Renal cortex interstitium (tissue), 11 donors: Measurements from ENCODE around the gene CSF3R. TPM values are rescaled to one million over a fixed set of nuclear protein-coding genes. Genes with fewer than 3 reads are reported as not detected.
"Not testable (repeated sequence)": the region's sequence is repeated elsewhere in the genome, so short reads cannot be mapped to it uniquely, and the experiment has no call there.

ENCODE experiments used
- DNase-seq, 11 donors: peaks; one replicate each; pipeline ENCODE4 v3.0.0-alpha.2; 2013; ENCODE audit warnings: low read depth in 9 of 11, low spot score in 4 of 11; ENCODE audit errors: extremely low read depth in 1 of 11
- polyA plus RNA-seq, 3 donors: library from polyadenylated mRNA; unstranded; fragments of 120-200 nt; gene quantifications; one replicate each; pipeline ENCODE4 v1.2.1, GENCODE V29; 2013; ENCODE audit not compliant: insufficient read length in 3 of 3

CSF3R gene
- polyA plus RNA-seq, 3 donors = 3.7 to 5.8 (median 5.4) TPM

GRCh38 chr1:36487906-36488305, 5.2 kb upstream of the CSF3R start:
- DNase-seq = no peak

GRCh38 chr1:36487336-36487725, 4.6 kb upstream of the CSF3R start:
- not testable (repeated sequence) for DNase-seq

- peak in 1 of 11 donors; percentile 29 for DNase-seq
Observed at GRCh38 chr1:36486439-36487335, 4.0 kb upstream of the CSF3R start.

- DNase-seq = no peak
Observed at GRCh38 chr1:36486093-36486438, 3.4 kb upstream of the CSF3R start.

GRCh38 chr1:36484099-36484498, 1.4 kb upstream of the CSF3R start:
- DNase-seq = no peak

GRCh38 chr1:36481771-36482723, 666 bp downstream of the CSF3R start:
- no peak for DNase-seq

GRCh38 chr1:36481091-36481490, 1.6 kb downstream of the CSF3R start:
- no peak for DNase-seq

- no peak for DNase-seq
Observed at GRCh38 chr1:36480161-36480560, 2.6 kb downstream of the CSF3R start.

GRCh38 chr1:36479505-36480051, 3.1 kb downstream of the CSF3R start:
- no peak for DNase-seq

GRCh38 chr1:36477615-36478014, 5.1 kb downstream of the CSF3R start:
- DNase-seq = not testable (repeated sequence)

GRCh38 chr1:36476945-36477344, 5.8 kb downstream of the CSF3R start:
- DNase-seq = no peak

GRCh38 chr1:36475910-36476604, 6.7 kb downstream of the CSF3R start:
- no peak for DNase-seq

- no peak for DNase-seq
Observed at GRCh38 chr1:36475341-36475740, 7.4 kb downstream of the CSF3R start.

GRCh38 chr1:36472656-36473055, 10.1 kb downstream of the CSF3R start:
- DNase-seq = no peak

GRCh38 chr1:36471830-36472641, 10.7 kb downstream of the CSF3R start:
- DNase-seq = peak in 1 of 11 donors; percentile 14

GRCh38 chr1:36469163-36469562, 13.6 kb downstream of the CSF3R start:
- DNase-seq = no peak

- DNase-seq = no peak
Observed at GRCh38 chr1:36467700-36468455, 14.8 kb downstream of the CSF3R start.

- no peak for DNase-seq
Observed at GRCh38 chr1:36467027-36467410, 15.7 kb downstream of the CSF3R start.
